Stimulated activated CD4-positive, alpha-beta T cell treated with anti-CD3 and anti-CD28 coated beads, Interleukin-1b, Interleukin-23, amount 100 ng/mL, for 24 hours (primary cell): Measurements from ENCODE around the gene ASTN2.

ENCODE experiments used
- DNase-seq, 4 experiments: peaks; one replicate each; pipeline ENCODE4 v3.0.0-alpha.2; 2020; ENCODE audit warnings: low read depth in 4 of 4, low spot score in 1 of 4

Gene ASTN2

GRCh38 chr9:116499434-116499833, 915.4 kb downstream of the ASTN2 start:
- DNase-seq, result no peak

GRCh38 chr9:116497095-116497890, 917.6 kb downstream of the ASTN2 start:
- DNase-seq, result no peak

- no peak for DNase-seq
Observed at GRCh38 chr9:116496167-116496566, 918.7 kb downstream of the ASTN2 start.

- no peak for DNase-seq
Observed at GRCh38 chr9:116495725-116496124, 919.1 kb downstream of the ASTN2 start.

GRCh38 chr9:116494815-116495634, 919.8 kb downstream of the ASTN2 start:
- peak in 3 of 4 experiments; percentile 1 to 4 (median 3) for DNase-seq

GRCh38 chr9:116493183-116493860, 921.5 kb downstream of the ASTN2 start:
- DNase-seq, result no peak

GRCh38 chr9:116491659-116492058, 923.2 kb downstream of the ASTN2 start:
- DNase-seq, result no peak

- DNase-seq, result no peak
Observed at GRCh38 chr9:116491219-116491618, 923.6 kb downstream of the ASTN2 start.

GRCh38 chr9:116490321-116490720, 924.5 kb downstream of the ASTN2 start:
- no peak for DNase-seq

GRCh38 chr9:116488373-116488772, 926.5 kb downstream of the ASTN2 start:
- DNase-seq, result no peak

- no peak for DNase-seq
Observed at GRCh38 chr9:116484492-116485061, 930.3 kb downstream of the ASTN2 start.

GRCh38 chr9:116483622-116484491, 931.0 kb downstream of the ASTN2 start:
- DNase-seq, result no peak

- no peak for DNase-seq
Observed at GRCh38 chr9:116482740-116483139, 932.1 kb downstream of the ASTN2 start.

GRCh38 chr9:116480700-116481099, 934.2 kb downstream of the ASTN2 start:
- no peak for DNase-seq

- no peak for DNase-seq
Observed at GRCh38 chr9:116479967-116480366, 934.9 kb downstream of the ASTN2 start.

- no peak for DNase-seq
Observed at GRCh38 chr9:116479056-116479544, 935.8 kb downstream of the ASTN2 start.

- DNase-seq, result no peak
Observed at GRCh38 chr9:116477584-116478141, 937.2 kb downstream of the ASTN2 start.

GRCh38 chr9:116476935-116477381, 937.9 kb downstream of the ASTN2 start:
- no peak for DNase-seq

GRCh38 chr9:116476002-116476401, 938.9 kb downstream of the ASTN2 start:
- no peak for DNase-seq

- no peak for DNase-seq
Observed at GRCh38 chr9:116475201-116475600, 939.7 kb downstream of the ASTN2 start.
